Stromal cell of bone marrow (primary cell): ENCODE measurements around the gene STPG3.

Experiments
- DNase-seq: peaks from one replicate; pipeline ENCODE4 v3.0.0-alpha.2; 2012; ENCODE audit warnings: low read depth

STPG3 gene

DNA sequence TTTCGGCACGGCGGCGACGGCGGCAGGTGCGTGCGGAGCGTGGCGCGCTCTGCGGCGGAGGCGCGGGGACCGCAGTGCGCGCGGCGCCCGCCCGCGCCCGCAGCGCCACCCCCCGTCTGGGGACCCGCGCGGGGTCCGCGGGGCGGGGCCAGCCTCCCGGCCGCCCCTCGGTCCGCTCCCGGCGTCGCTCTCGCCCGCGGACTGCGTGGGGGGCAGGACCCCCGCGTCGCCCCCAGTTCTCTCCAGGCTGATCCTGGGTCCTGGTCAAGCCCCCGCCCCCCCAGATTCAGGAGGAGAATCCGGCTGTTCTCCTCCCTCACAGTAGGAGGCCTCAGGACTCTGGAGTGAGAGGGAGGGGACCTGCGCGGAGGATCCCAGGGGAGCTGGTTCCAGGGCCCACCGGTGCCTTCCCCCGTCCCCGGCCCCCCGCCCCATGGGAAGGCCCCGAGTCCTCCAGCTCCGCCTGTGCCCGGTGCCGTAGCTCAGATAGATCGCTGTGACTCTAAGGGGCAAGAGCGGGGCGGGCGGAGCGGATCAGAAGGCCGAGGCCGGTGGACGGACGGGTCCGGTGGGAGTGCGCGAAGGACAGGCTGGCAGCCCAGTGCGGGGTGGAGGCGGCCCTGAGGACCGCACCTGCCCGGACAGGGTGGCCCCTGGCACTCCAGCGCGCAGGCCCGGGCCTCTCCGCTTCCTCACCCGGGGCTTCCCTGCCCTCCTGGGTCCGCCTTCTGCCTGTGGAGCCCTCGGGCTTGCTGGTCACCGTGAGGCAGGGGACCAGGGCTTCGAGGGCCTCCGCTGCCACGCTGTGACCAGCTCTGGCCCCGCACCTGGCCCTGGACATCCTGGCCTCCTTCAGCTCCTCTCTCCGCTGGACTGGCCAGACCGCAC is 28.7 kb upstream of the STPG3 start, which contains the start of gene RNF208:
Gene RNF208 (minus strand): TSS at position 51 of the 888 bp plus-strand sequence. CDS start 1,028 bp downstream, outside the sequence.
- no peak for DNase-seq

DNA sequence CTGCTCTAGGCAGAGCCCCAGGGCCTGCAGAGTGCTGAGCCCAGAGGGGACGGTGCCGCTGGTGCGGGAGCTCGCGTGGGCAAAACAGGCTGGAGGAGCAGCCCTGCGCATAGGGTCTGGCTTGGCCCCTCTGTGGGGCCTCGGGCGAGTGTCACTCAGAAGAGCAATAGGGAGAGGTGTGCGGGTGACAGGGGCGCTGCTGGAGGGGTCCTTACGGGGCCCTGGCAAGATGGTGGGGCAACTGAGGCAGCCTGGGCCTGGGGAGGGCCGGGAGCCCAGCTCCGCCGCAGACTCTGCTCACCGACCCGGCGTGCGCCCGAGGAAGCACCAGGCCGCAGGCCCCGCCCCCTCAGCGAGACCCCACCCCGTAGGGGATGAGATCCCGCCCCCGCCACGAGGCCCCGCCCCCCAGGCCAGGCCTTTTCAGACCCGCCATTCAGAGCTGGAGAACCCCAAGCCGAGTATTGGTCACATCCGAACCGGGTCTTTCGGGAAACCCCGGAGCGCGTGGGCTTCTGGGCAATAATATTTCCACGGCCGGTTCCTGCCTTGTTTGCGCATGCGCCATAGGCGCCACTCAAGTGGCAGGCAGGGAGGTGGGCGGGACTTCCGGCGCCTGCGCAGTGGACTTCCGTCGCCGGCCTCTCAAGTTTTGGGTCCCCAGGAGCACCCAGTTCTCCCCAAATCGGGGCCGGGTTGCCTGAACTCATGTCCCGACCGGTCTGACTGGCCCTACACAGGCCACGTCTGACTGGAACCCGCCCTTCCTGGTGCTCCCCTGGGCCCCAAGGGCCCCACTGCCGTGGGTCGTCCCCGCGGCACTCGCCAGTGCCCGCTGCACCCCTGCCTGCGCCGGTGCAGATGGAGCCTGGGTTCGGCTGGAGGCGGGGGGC is 27.8 kb upstream of the STPG3 start:
- peak; percentile 97 for DNase-seq

DNA sequence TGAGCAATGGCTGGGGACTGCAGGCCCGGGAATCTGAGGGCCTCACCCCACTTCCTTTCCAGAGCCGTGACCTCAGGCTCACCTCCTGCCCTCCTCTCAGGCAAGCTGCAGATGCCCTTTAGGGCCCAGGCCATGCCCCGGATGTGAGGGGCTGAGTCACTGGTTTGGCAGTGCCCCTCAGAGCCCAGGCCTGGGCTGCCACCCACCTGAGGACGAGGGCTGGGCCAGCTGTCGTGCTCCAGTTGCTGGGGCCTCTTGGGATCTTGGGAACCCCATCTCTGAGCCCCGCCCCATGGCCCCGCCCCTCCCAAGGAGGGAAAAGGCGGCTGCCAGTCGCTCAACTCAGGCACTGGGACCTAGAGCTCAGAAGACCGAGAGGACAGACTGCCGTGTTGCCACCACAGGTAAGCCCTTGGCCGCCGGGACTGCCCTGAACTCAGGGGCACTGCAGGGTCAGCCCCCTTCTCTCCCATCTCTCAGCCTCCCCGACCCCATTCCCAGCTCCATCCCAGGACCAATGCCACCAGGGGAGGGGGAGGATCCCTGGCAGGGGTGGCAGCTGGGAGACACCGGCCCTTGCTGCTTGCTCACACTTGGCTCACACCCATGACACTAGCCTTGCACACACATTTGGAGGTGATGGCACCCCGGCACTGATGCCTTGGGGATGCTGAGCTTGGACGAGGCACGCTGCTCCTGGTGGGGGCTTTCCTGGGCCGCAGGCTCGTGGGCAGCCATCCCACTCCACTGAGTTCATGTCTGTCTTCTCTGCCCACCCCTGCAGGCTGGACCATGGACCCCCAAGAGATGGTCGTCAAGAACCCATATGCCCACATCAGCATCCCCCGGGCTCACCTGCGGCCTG is 26.0 kb upstream of the STPG3 start, which contains the start of gene CYSRT1:
Gene CYSRT1 (plus strand): TSS at position 345 of the 865 bp plus-strand sequence. CDS start 448 bp downstream, at position 793.
- no peak for DNase-seq

DNA sequence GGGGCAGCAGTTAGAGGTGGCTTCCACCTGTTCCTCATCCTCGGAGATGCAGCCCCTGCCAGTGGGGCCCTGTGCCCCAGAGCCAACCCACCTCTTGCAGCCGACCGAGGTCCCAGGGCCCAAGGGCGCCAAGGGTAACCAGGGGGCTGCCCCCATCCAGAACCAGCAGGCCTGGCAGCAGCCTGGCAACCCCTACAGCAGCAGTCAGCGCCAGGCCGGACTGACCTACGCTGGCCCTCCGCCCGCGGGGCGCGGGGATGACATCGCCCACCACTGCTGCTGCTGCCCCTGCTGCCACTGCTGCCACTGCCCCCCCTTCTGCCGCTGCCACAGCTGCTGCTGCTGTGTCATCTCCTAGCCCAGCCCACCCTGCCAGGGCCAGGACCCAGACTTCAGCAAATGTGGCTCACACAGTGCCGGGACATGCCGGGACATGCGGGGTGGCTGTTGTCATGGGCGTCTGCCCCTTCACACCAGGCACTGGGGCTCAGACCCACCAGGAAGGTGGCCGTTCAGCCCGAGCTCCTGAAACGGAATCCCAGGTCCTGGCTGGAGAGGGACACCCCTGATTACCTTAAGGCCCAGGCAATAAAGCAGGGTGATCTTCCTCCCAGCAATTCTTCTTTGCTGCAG is 25.3 kb upstream of the STPG3 start:
- DNase-seq: no peak

DNA sequence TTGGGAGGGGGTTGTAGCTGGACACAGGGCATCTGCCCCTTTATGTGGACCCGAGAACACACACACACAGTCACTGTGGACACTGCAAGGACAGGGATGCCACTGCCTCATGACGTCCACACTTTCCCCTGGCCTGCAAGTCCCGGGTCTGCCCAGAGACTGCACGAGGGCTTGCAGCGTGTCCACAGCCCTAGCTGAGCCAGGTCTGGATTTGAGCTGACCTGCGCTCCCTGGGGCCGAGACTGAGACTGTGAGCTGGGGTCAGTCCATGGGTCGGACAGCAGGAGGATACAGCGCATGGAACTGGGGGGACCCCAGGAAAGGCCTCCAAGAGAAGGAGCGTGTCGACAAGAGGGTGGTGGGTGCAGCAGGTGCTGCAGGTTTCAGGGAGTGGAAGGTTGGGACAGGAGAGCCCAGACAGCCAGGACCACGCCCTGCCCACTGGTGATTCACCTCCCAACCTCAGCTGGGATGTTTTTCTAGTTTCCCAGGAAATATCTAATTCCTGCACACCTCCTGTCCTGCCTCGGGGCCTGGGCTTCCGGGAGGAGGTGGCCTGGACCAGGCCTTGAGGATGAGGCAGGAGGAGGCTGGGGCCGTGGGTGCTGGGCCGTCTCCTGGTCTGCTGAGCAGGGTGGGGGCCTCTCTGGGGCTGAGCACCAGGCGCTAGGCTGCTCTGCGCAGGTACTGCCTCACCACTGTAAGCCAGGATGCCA is 24.6 kb upstream of the STPG3 start:
- DNase-seq: no peak

GRCh38 chr9:137227054-137227852 is 23.8 kb upstream of the STPG3 start, which contains the start of gene RNF224:
RNF224 (plus strand) TSS chr9:137227502; CDS start chr9:137228336, 834 bp downstream.
- DNase-seq: no peak

GRCh38 chr9:137227853-137228505 is 23.1 kb upstream of the STPG3 start:
- DNase-seq: no peak

GRCh38 chr9:137228506-137228967 is 22.5 kb upstream of the STPG3 start:
- DNase-seq: no peak

DNA sequence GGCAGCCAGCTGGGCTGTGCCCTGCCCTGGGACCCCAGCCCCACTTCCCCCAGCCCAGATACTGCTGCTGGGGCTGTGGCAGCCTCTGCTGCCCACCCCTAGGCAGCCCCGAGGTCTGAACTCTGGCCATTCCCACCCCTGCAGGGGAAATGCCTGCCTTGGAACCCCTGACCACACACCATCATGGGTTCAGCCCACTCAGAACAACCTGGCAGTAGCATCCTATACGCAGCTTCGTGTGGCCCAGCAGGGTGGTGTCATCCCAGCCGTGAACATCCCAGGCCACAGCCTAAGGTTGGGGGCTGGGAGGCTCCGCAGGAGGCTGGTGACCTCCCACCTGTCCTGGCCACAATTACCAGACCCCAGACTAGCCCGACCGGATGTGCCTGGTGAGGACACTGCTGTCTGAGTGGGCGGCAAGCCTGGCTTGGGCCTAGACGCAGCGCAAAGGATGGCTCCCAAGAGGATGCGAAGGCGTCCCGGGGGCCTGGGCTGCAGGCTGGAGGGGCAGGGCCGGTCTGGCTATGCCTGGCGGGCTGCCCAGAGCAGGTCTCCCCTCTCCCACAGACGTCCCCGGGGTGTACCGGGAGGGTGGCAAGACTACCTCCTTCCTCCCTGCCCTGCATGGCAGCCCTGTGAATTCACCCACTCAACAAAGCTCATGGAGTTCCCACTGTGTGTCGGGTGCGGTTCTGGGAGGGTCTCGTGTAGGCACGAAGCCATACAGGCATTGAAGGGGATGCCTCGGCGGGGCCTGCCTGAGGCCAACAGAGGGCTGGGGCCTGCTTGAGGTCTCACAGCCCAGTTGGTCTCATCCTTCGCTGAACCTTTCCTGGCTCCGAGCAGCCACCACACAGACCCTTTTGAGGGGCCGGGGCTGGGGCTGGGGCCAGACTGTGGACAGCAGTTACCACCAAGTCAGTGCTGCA is 21.9 kb upstream of the STPG3 start:
- no peak for DNase-seq

DNA sequence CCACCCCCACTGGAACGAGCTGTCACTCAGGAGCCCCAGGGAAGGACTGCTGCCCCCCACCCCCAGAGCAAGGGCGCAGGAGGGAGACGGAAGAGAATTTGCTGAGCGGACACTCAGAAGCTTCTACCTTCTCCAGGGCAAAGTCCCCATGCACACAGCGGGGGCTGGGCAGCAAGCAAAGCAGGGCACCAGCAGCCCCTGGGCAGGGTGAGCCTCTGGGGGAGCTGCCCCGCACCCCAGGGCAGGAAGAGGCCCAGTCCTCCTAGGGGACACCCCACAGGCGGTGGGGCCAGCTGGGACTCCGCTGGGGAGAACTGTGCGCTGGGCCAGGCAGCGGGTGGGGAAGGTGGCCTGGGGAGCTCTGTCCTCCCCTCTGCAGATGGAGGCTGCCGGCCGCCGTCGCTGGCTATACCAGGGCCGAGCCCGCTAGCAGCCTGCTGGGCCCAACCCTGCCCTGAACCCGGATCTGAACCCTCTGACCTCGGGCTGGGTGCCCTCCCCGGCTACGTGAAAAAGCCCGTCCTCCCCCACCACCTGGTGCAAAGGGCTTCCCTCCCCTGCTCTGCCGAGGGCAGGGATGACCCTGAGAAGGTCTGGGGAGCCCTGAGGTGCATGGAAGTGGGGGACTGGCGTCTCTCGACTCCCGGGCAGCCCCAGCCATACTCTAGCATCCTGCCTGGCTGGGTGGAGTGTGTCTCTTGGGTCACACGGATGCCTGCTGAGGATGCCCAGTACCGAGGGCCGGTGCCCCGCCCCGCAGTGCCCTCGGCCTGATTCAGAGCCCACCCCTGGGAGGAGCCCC is 21.0 kb upstream of the STPG3 start:
- no peak for DNase-seq

- no peak for DNase-seq
These were observed 20.2 kb upstream of the STPG3 start, which contains the start of gene SLC34A3 for GRCh38 chr9:137230705-137231371. SLC34A3 (plus strand) TSS chr9:137230901; CDS start chr9:137231703, 802 bp downstream.

DNA sequence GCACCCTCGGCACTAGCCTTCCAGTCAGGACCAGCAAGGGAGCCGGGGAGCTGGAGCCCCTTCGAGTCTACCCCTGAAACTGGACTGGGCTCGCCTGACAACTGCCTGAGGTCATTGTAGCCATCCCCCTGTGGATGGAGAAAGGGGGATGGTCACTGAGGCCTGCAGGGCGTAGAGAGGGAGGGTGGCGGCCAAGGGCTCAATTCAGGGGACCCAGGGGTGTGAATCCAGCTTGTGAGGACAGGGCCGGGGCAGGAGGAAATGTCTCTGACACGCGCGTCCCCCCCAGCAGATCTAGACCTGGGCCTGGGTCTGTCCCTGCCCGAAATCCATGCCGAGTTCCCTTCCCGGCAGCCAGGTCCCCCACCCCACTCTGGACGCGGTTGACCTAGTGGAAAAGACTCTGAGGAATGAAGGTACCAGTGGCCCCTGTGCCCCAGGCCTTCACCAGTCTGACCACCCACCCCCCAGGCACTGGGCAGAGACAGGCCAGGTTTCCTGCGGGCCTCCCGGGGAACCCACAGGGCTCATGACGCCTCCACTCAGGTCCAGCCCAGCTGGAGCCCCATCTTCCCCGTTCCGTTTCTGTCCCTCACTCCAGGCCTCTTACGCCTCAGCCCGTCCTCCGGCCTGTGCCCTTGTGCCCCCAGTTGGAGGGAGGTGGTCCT is 19.6 kb upstream of the STPG3 start:
- no peak for DNase-seq

DNA sequence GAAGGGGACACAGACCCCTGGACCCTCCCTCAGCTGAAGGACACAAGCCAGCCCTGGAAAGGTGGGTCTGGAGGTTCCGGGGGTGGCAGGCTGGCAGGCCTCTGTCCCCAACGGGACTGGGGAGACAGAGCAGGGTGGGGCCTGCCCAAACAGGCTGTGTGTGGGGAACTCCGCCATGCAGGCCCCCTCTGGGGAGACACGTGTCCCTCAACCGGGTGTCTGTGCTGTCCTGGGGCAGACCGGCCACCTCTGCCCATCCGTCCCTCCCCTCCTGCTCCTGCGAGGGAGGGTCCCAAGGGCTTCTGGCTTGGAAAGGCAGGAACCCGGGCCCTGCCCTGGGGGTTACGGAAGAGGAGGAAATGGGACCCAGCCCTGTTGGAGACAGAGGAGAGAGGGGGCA is 19.0 kb upstream of the STPG3 start:
- no peak for DNase-seq

- no peak for DNase-seq
These were observed 18.6 kb upstream of the STPG3 start for GRCh38 chr9:137232510-137232909.

GRCh38 chr9:137233143-137233980 is 17.7 kb upstream of the STPG3 start:
- DNase-seq: no peak
